K562 (cell line): Measurements from ENCODE around the gene RXRB. TPM values are rescaled to one million over a fixed set of nuclear protein-coding genes. Genes with fewer than 3 reads are reported as not detected.

ENCODE experiments used
- ATAC-seq: fragments of 200-7000 bp; cut with Tn5 transposase; 3 replicates; pipeline ENCODE4 v1.9.1; 2020; ENCODE audit warnings: moderate library complexity
- BruUV-seq: library from RNA; stranded (reverse); fragments of 400-500 nt; replicated peaks from 2 replicates; lab custom pipeline; 2021; lab: Mats Ljungman, UMichigan
- CTCF ChIA-PET: fragments of 300-600 bp; formaldehyde crosslinking; extraction: SDS; loops from one replicate; lab custom pipeline; 2021; ENCODE audit warnings: low intra/inter-chr PET ratio; lab: Yijun Ruan, JAX
- POLR2A ChIA-PET: fragments of 300-600, 350-650 bp; sonication (Branson Sonifier 250); formaldehyde crosslinking; extraction: SDS; loops from one replicate; lab custom pipeline; 2021; ENCODE audit warnings: antibody characterized with exemption, inconsistent platforms; lab: Yijun Ruan, JAX
- DNase-seq, 4 experiments: peaks; one replicate each; pipeline versions ENCODE4 v3.0.0 to v3.0.0-alpha.2; 2011 to 2018; ENCODE audit warnings: low spot score in 3 of 4, mixed read lengths in 3 of 4; ENCODE audit errors: extremely low read depth in 1 of 4
- FAIRE-seq: peaks from 2 replicates; lab custom pipeline; 2011; peaks lifted over from hg19 to GRCh38; lab: Jason Lieb, UNC
- H2AFZ ChIP-seq: 2 replicates; pipeline ENCODE4 v1.6.0; 2011; ENCODE audit warnings: low read depth, low read length, control low read depth, inconsistent platforms
- H3K27ac ChIP-seq: fragments of 200-600 bp; 3 replicates; pipeline ENCODE4 v1.8.0; 2011; ENCODE audit warnings: low read depth, mild to moderate bottlenecking, control low read depth, inconsistent platforms, low read length, moderate library complexity, mixed read lengths; ENCODE audit errors: extremely low read depth
- H3K27me3 ChIP-seq, 2 experiments: fragments of 300-600 bp in 1 of 2; 2 replicates in 1 of 2; 3 replicates in 1 of 2; pipeline versions ENCODE4 v1.6.0 to v1.8.0; 2011; ENCODE audit warnings: inconsistent platforms in 2 of 2, low read length in 2 of 2, mild to moderate bottlenecking in 1 of 2, mixed read lengths in 1 of 2, moderate library complexity in 1 of 2; ENCODE audit not compliant: control insufficient read depth in 2 of 2, insufficient read depth in 2 of 2
- H3K36me3 ChIP-seq: fragments of 300-600 bp; 3 replicates; pipeline ENCODE4 v1.8.0; 2011; ENCODE audit warnings: mild to moderate bottlenecking, low read length, inconsistent platforms; ENCODE audit not compliant: control insufficient read depth, insufficient read depth
- H3K4me1 ChIP-seq, 2 experiments: fragments of 200-600 bp in 1 of 2; replicated peaks in 1 of 2; 2 replicates in 1 of 2; 3 replicates in 1 of 2; pipeline versions ENCODE4 v1.5.1 to v1.8.0; 2011; ENCODE audit warnings: inconsistent platforms in 2 of 2, low read length in 2 of 2, mild to moderate bottlenecking in 1 of 2, mixed read lengths in 1 of 2, moderate library complexity in 1 of 2; ENCODE audit not compliant: control insufficient read depth in 2 of 2, insufficient read depth in 2 of 2
- H3K4me2 ChIP-seq: 2 replicates; pipeline ENCODE4 v1.6.1; 2011; ENCODE audit warnings: low read length, control low read depth, inconsistent platforms, mixed read lengths; ENCODE audit not compliant: insufficient read depth
- H3K4me3 ChIP-seq: fragments of 200-600 bp; sonication (generic), shearing (Covaris generic); 2 replicates; pipeline ENCODE4 v1.5.1; 2016; ENCODE audit warnings: control low read depth, inconsistent platforms
- H3K79me2 ChIP-seq: fragments of 200-600 bp; 3 replicates; pipeline ENCODE4 v1.8.0; 2011; ENCODE audit warnings: low read length, inconsistent platforms; ENCODE audit not compliant: control insufficient read depth, insufficient read depth
- H3K9ac ChIP-seq, 2 experiments: 2 replicates each; pipeline versions ENCODE4 v1.6.0 to v1.6.1; 2011; ENCODE audit warnings: low read depth in 2 of 2, low read length in 2 of 2, control low read depth in 1 of 2, inconsistent platforms in 1 of 2, mild to moderate bottlenecking in 1 of 2, mixed read lengths in 1 of 2; ENCODE audit not compliant: insufficient read depth in 1 of 2
- H3K9me1 ChIP-seq: one replicate; pipeline ENCODE4 v1.6.0; 2011; ENCODE audit warnings: inconsistent platforms, mild to moderate bottlenecking, low read length, moderate library complexity; ENCODE audit not compliant: control insufficient read depth, insufficient read depth
- H3K9me3 ChIP-seq: replicated peaks from 2 replicates; pipeline ENCODE4 v1.5.1; 2011; ENCODE audit warnings: low read depth, low read length, inconsistent platforms; ENCODE audit not compliant: control insufficient read depth, insufficient read depth
- H4K20me1 ChIP-seq: replicated peaks from 2 replicates; pipeline ENCODE4 v1.6.1; 2011; ENCODE audit warnings: low read length, inconsistent platforms, mixed read lengths; ENCODE audit not compliant: control insufficient read depth, insufficient read depth
- CBFA2T2 ChIP-seq: fragments of 450-650 bp; conservative IDR thresholded peaks from 2 replicates; pipeline ENCODE4 v1.6.1; 2017; ENCODE audit warnings: mild to moderate bottlenecking
- CHD2 ChIP-seq: IDR thresholded peaks from 2 replicates; pipeline ENCODE4 v1.6.1; 2011; ENCODE audit warnings: low read depth, low read length
- CREB3 ChIP-seq: fragments of 450-650 bp; conservative IDR thresholded peaks from 2 replicates; pipeline ENCODE4 v1.6.1; 2016; ENCODE audit warnings: missing genetic modification characterization, low read depth, mild to moderate bottlenecking, missing compliant biosample characterization, moderate library complexity
- FOXJ2 ChIP-seq: fragments of 200-800 bp; sonication (Bioruptor generic); IDR thresholded peaks from 2 replicates; pipeline ENCODE4 v1.6.1; 2016; ENCODE audit warnings: missing genetic modification characterization, missing compliant biosample characterization
- PCBP1 ChIP-seq: fragments of 200-400 bp; formaldehyde crosslinking; IDR thresholded peaks from 2 replicates; pipeline ENCODE4 v1.6.1; 2018; ENCODE audit warnings: mild to moderate bottlenecking, low read depth, low read length; ENCODE audit not compliant: poor library complexity, severe bottlenecking
- RFX1 ChIP-seq: fragments of 450-650 bp; IDR thresholded peaks from 2 replicates; pipeline ENCODE4 v1.6.1; 2016; ENCODE audit warnings: mild to moderate bottlenecking, moderate library complexity
- SUPT5H ChIP-seq: fragments of 450-650 bp; IDR thresholded peaks from 2 replicates; pipeline ENCODE4 v1.6.1; 2016
- THAP12 ChIP-seq: fragments of 250-450 bp; sonication (Bioruptor Pico); IDR thresholded peaks from 2 replicates; pipeline ENCODE4 v1.9.0; 2021; ENCODE audit warnings: mild to moderate bottlenecking, inconsistent platforms
- ZBTB26 ChIP-seq: fragments of 450-650 bp; formaldehyde crosslinking; IDR thresholded peaks from 2 replicates; pipeline ENCODE4 v1.4.0; 2022; ENCODE audit warnings: missing genetic modification characterization
- WGBS: fragments of 100-300 bp; shearing (Covaris generic); methylation state at CpG from one replicate; pipeline ENCODE4 v1.1.6; 2016; ENCODE audit warnings: low coverage, mixed read lengths; ENCODE audit not compliant: insufficient coverage; ENCODE audit errors: missing lambda C conversion rate; 5-methylcytosine and 5-hydroxymethylcytosine counted together
- in situ Hi-C: fragments of 300-500 bp; cut with MboI; formaldehyde crosslinking; loops from 4 replicates; pipeline ENCODE4 v1.15.0; 2018; ENCODE audit warnings: inconsistent platforms, mixed read lengths
- intact Hi-C: fragments of 100-400 bp; cut with micrococcal nuclease; formaldehyde crosslinking; loops from 2 replicates; pipeline ENCODE4 v1.14.2; 2022
- polyA plus RNA-seq, 8 experiments: library from polyadenylated mRNA; depleted of rRNA in 4 of 8; stranded (reverse) in 5 of 8; unstranded in 3 of 8; fragments of >200 nt; fragmentation: Nextera tagmentation in 2 of 8; fragmentation: Illumina TruSeq in 1 of 8; extraction: Ambion mirVana in 2 of 8; extraction: Trizol in 1 of 8; gene quantifications; 2 replicates each; pipeline versions ENCODE4 v1.2.1 to v1.2.3, GENCODE V29; 2011 to 2014; ENCODE audit warnings: inconsistent platforms in 1 of 8, missing spikeins in 1 of 8
- total RNA-seq, 7 experiments: library from RNA; depleted of rRNA in 6 of 7; stranded (reverse); fragments of >200 nt in 6 of 7; fragmentation: Illumina TruSeq in 2 of 7; extraction: Trizol in 2 of 7; gene quantifications; 2 replicates each; pipeline versions ENCODE4 v1.2.1 to v1.2.3, GENCODE V29; 2011 to 2021; ENCODE audit warnings: low replicate concordance in 1 of 7

RXRB gene
- total and polyA plus RNA-seq, 9 of the 15 experiments (the other 6 are each of a cell fraction or from before 2014, with no cell fraction given), result 0.76 to 35.5 (median 18.4) TPM

GRCh38 chr6:33207552-33208090, 7.2 kb upstream of the RXRB start (continued):
- no peak for TF ChIP-seq CREB3 (tag)

- no peak for TF ChIP-seq SUPT5H
- no peak for TF ChIP-seq CBFA2T2
- no peak for TF ChIP-seq CHD2
- TF ChIP-seq FOXJ2, result no peak
- TF ChIP-seq THAP12, result no peak
- TF ChIP-seq RFX1, result peak; percentile 65; the same call in 1 of the 2 replicates
- TF ChIP-seq ZBTB26 (CRISPR knock-in tag), result no peak
- TF ChIP-seq PCBP1, result peak; percentile 47
- DNase-seq (no peak), ATAC-seq (no peak), FAIRE-seq (no peak)
- H4K20me1 ChIP-seq, result peaks cover 11% of the 10 kb centered on the region; the same call in 1 of the 2 replicates
- H3K36me3 ChIP-seq, result peaks cover 53% of the 10 kb centered on the region
- H3K9me1 ChIP-seq, result peaks cover 3% of the 10 kb centered on the region
- ChIA-PET POLR2A (no interaction called here), CTCF (no interaction called here)
- peak overlapping the region; percentile 95 for H3K27ac ChIP-seq
- H3K4me2 ChIP-seq, result peak overlapping the region; percentile 87
- no TSS peak for BruUV-seq
- intact Hi-C loops, result no loop called here
- peak overlapping the region; percentile 96 for H3K9ac ChIP-seq
- H3K4me1 ChIP-seq, result peaks cover 39 to 65% of the 10 kb centered on the region in 2 experiments
- H3K27me3 ChIP-seq, result no peaks in the 10 kb centered on the region
- WGBS, result 65% methylated on average over 7 of the region's 20 CpGs
- 0 out of 2 replicates have a peak overlapping the region, but pooled peaks have one; percentile 13 for H2AFZ ChIP-seq
- in situ Hi-C loops, result no loop called here
- H3K79me2 ChIP-seq, result peaks cover 50% of the 10 kb centered on the region
- no peaks in the 10 kb centered on the region for H3K9me3 ChIP-seq
- H3K4me3 ChIP-seq, result peak overlapping the region; percentile 90
Measured at GRCh38 chr6:33206864-33207551, 6.5 kb upstream of the RXRB start.
